SK-N-SH treated with all-trans-retinoic acid at 6 μM for 48 hours (cell line): ENCODE results near the gene MACROH2A2.

ENCODE experiments used
- ATAC-seq: fragments of 200-7000 bp; cut with Tn5 transposase; 3 replicates; pipeline ENCODE4 v1.9.1; 2020; ENCODE audit warnings: mild to moderate bottlenecking, moderate library complexity
- ARNTL ChIP-seq: fragments of 450-650 bp; formaldehyde crosslinking; IDR thresholded peaks from 2 replicates; pipeline ENCODE4 v1.5.0; 2020; ENCODE audit warnings: low read depth, mild to moderate bottlenecking, moderate library complexity, borderline replicate concordance
- CREB5 ChIP-seq: fragments of 250-450 bp; sonication (Bioruptor Pico); IDR thresholded peaks from 2 replicates; pipeline ENCODE4 v1.5.1; 2020; ENCODE audit warnings: low read depth, mild to moderate bottlenecking, moderate library complexity
- CSDC2 ChIP-seq: fragments of 250-450 bp; sonication (Bioruptor Pico); IDR thresholded peaks from 2 replicates; pipeline ENCODE4 v1.5.0; 2020; ENCODE audit warnings: mild to moderate bottlenecking, moderate library complexity
- CSRNP3 ChIP-seq: fragments of 250-450 bp; sonication (Bioruptor Pico); IDR thresholded peaks from 2 replicates; pipeline ENCODE4 v1.5.1; 2021; ENCODE audit warnings: mild to moderate bottlenecking, moderate library complexity
- ESRRG ChIP-seq: fragments of 250-450 bp; sonication (Bioruptor Pico); IDR thresholded peaks from 2 replicates; pipeline ENCODE4 v1.6.1; 2021; ENCODE audit warnings: mild to moderate bottlenecking
- GLIS3 ChIP-seq: fragments of 250-450 bp; sonication (Bioruptor Pico); IDR thresholded peaks from 2 replicates; pipeline ENCODE4 v1.5.0; 2020; ENCODE audit warnings: mild to moderate bottlenecking, moderate library complexity
- ISL1 ChIP-seq: fragments of 250-450 bp; sonication (Bioruptor Pico); IDR thresholded peaks from 2 replicates; pipeline ENCODE4 v2.1.2; 2022; ENCODE audit warnings: mild to moderate bottlenecking, moderate library complexity
- OSR1 ChIP-seq: fragments of 250-450 bp; sonication (Bioruptor Pico); IDR thresholded peaks from 2 replicates; pipeline ENCODE4 v1.8.0; 2022; ENCODE audit warnings: moderate library complexity, mild to moderate bottlenecking, inconsistent platforms
- PATZ1 ChIP-seq: fragments of 250-450 bp; sonication (Bioruptor Pico); IDR thresholded peaks from 2 replicates; pipeline ENCODE4 v1.8.0; 2020; ENCODE audit warnings: mild to moderate bottlenecking, moderate library complexity, borderline replicate concordance
- PPARA ChIP-seq: fragments of 250-450 bp; sonication (Bioruptor Pico); IDR thresholded peaks from 2 replicates; pipeline ENCODE4 v1.5.0; 2020; ENCODE audit warnings: mild to moderate bottlenecking, borderline replicate concordance
- RARB ChIP-seq: fragments of 250-450 bp; sonication (Bioruptor Pico); IDR thresholded peaks from 2 replicates; pipeline ENCODE4 v1.8.0; 2021; ENCODE audit warnings: mild to moderate bottlenecking, moderate library complexity
- SNAI2 ChIP-seq: fragments of 250-450 bp; sonication (Bioruptor Pico); IDR thresholded peaks from 2 replicates; pipeline ENCODE4 v1.5.0; 2020; ENCODE audit warnings: mild to moderate bottlenecking, moderate library complexity
- TCF4 ChIP-seq: fragments of 250-450 bp; sonication (Bioruptor Pico); IDR thresholded peaks from 2 replicates; pipeline ENCODE4 v1.8.0; 2021; ENCODE audit warnings: mild to moderate bottlenecking, moderate library complexity, borderline replicate concordance
- TOX ChIP-seq: fragments of 250-450 bp; sonication (Bioruptor Pico); IDR thresholded peaks from 2 replicates; pipeline ENCODE4 v1.8.0; 2021; ENCODE audit warnings: mild to moderate bottlenecking, moderate library complexity, borderline replicate concordance
- TSHZ2 ChIP-seq: fragments of 250-450 bp; sonication (Bioruptor Pico); IDR thresholded peaks from 2 replicates; pipeline ENCODE4 v1.5.0; 2020; ENCODE audit warnings: mild to moderate bottlenecking, moderate library complexity
- ZC3H10 ChIP-seq: fragments of 250-450 bp; sonication (Bioruptor Pico); IDR thresholded peaks from 2 replicates; pipeline ENCODE4 v1.5.1; 2021; ENCODE audit warnings: mild to moderate bottlenecking, moderate library complexity
- ZFP3 ChIP-seq: fragments of 250-450 bp; sonication (Bioruptor Pico); IDR thresholded peaks from 2 replicates; pipeline ENCODE4 v1.5.0; 2020; ENCODE audit warnings: mild to moderate bottlenecking, moderate library complexity
- ZFP30 ChIP-seq: fragments of 450-650 bp; formaldehyde crosslinking; IDR thresholded peaks from 2 replicates; pipeline ENCODE4 v1.5.0; 2022; ENCODE audit warnings: mild to moderate bottlenecking, moderate library complexity
- ZNF565 ChIP-seq: fragments of 450-650 bp; formaldehyde crosslinking; conservative IDR thresholded peaks from 2 replicates; pipeline ENCODE4 v1.5.0; 2020; ENCODE audit warnings: low read depth, mild to moderate bottlenecking, moderate library complexity
- ZNF70 ChIP-seq: fragments of 450-650 bp; formaldehyde crosslinking; IDR thresholded peaks from 2 replicates; pipeline ENCODE4 v1.5.0; 2020; ENCODE audit warnings: mild to moderate bottlenecking, moderate library complexity
- ZNF8 ChIP-seq: fragments of 450-650 bp; formaldehyde crosslinking; IDR thresholded peaks from 2 replicates; pipeline ENCODE4 v1.5.0; 2020; ENCODE audit warnings: mild to moderate bottlenecking, moderate library complexity
- TF ChIP-seq, protein P1 (sequence below): fragments of 250-450 bp; sonication (Bioruptor Pico); IDR thresholded peaks from 2 replicates; pipeline ENCODE4 v1.8.0; 2021; ENCODE audit warnings: low read depth, mild to moderate bottlenecking, moderate library complexity, borderline replicate concordance

Gene MACROH2A2

GRCh38 chr10:70090951-70091350, 38.3 kb downstream of the MACROH2A2 start:
- TF ChIP-seq ZC3H10 (no peak), RARB (CRISPR knock-in tag) (no peak), CSRNP3 (CRISPR knock-in tag) (no peak), SNAI2 (no peak), ISL1 (CRISPR knock-in tag) (no peak), OSR1 (CRISPR knock-in tag) (no peak), ARNTL (CRISPR knock-in tag) (no peak), ZNF70 (CRISPR knock-in tag) (no peak), ESRRG (CRISPR knock-in tag) (no peak)
- no peak for ATAC-seq

DNA sequence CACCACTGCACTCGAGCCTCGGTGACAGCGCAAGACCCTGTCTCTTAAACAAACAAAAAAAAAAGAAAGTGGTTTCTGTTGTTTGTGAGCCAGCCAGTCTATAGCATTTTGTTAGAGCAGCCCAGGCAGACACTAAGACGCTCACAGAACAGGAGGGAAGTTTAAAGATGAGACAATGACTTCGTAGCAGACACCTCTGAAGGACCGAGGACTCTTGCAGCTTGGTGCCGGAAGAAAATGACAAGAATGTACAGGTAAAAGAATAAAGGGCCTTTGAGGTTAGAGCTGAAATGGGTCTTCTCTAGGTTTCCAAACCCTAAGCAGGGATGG, 39.7 kb downstream of the MACROH2A2 start:
- no peak for ATAC-seq
- no peak for TF ChIP-seq ZFP30 (CRISPR knock-in tag)
- no peak for TF ChIP-seq ZFP3 (CRISPR knock-in tag)
- TF ChIP-seq GLIS3, result no peak
- no peak for TF ChIP-seq TSHZ2 (CRISPR knock-in tag)
- TF ChIP-seq ZNF70 (CRISPR knock-in tag), result no peak
- no peak for TF ChIP-seq CREB5 (CRISPR knock-in tag)
- TF ChIP-seq ZNF565 (CRISPR knock-in tag), result no peak
- TF ChIP-seq ISL1 (CRISPR knock-in tag), result no peak
- no peak for TF ChIP-seq PATZ1 (CRISPR knock-in tag)

DNA sequence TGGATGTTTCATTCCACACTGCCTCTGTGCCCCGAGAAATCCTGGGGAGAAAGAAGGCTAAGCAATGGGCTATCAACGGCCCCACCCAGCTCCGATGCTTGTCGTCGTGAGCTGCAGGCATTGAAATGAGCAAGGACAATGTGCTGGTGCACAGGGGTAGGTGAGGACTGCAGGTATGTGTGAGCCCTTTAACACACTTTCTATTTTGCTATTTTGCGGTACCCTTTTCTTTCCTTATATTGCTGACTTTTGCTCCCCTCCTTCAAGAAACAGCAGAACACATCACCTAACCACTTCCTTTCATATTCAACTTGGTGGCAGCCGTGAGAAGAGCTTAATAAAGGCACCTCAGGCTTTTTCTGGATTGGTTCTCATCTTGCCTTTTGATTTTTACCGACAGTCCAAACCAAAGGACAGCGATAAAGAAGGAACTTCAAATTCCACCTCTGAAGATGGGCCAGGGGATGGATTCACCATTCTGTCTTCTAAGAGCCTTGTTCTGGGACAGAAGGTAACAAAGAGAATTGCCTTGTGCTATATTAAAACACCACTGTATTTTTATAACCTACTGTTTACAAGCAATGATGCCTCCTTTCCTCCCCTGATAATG, 40.8 kb downstream of the MACROH2A2 start:
- TF ChIP-seq CSRNP3 (CRISPR knock-in tag) (no peak), TSHZ2 (CRISPR knock-in tag) (no peak), ZNF565 (CRISPR knock-in tag) (no peak), ARNTL (CRISPR knock-in tag) (no peak), CSDC2 (CRISPR knock-in tag) (no peak), TOX (no peak), TCF4 (CRISPR knock-in tag) (no peak), OSR1 (CRISPR knock-in tag) (no peak), ZNF8 (CRISPR knock-in tag) (no peak), GLIS3 (no peak), ZC3H10 (no peak), PPARA (CRISPR knock-in tag) (no peak), ESRRG (CRISPR knock-in tag) (no peak), CREB5 (CRISPR knock-in tag) (no peak), ZFP3 (CRISPR knock-in tag) (no peak)
- TF ChIP-seq, protein P1, sequence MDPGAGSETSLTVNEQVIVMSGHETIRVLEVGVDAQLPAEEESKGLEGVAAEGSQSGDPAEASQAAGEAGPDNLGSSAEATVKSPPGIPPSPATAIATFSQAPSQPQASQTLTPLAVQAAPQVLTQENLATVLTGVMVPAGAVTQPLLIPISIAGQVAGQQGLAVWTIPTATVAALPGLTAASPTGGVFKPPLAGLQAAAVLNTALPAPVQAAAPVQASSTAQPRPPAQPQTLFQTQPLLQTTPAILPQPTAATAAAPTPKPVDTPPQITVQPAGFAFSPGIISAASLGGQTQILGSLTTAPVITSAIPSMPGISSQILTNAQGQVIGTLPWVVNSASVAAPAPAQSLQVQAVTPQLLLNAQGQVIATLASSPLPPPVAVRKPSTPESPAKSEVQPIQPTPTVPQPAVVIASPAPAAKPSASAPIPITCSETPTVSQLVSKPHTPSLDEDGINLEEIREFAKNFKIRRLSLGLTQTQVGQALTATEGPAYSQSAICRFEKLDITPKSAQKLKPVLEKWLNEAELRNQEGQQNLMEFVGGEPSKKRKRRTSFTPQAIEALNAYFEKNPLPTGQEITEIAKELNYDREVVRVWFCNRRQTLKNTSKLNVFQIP (CRISPR knock-in tag), result no peak
- ATAC-seq, result no peak
